Neural crest cell (in vitro differentiated cells): ENCODE measurements around the gene MAST4. TPM values are rescaled to one million over a fixed set of nuclear protein-coding genes. Genes with fewer than 3 reads are reported as not detected.

ENCODE experiments used
- DNase-seq: peaks from one replicate; pipeline ENCODE4 v3.0.0; 2021; ENCODE audit warnings: low read depth, mixed read lengths, low spot score
- H3K27ac Mint-ChIP-seq: one replicate; pipeline ENCODE4 v1.8.0; 2021; ENCODE audit warnings: mild to moderate bottlenecking, mixed read lengths; ENCODE audit not compliant: unreplicated experiment
- H3K27me3 Mint-ChIP-seq: 2 replicates; pipeline ENCODE4 v1.8.0; 2021; ENCODE audit warnings: low read depth, mild to moderate bottlenecking, mixed read lengths
- H3K36me3 Mint-ChIP-seq: 2 replicates; pipeline ENCODE4 v1.8.0; 2021; ENCODE audit warnings: low read depth, mild to moderate bottlenecking, mixed read lengths
- H3K4me1 Mint-ChIP-seq: 2 replicates; pipeline ENCODE4 v1.8.0; 2021; ENCODE audit warnings: mixed read lengths
- H3K4me3 Mint-ChIP-seq: one replicate; pipeline ENCODE4 v1.8.0; 2021; ENCODE audit warnings: mild to moderate bottlenecking, mixed read lengths
- H3K9me3 Mint-ChIP-seq: 2 replicates; pipeline ENCODE4 v1.8.0; 2021; ENCODE audit warnings: mixed read lengths
- CTCF ChIP-seq: fragments of 200-600 bp; sonication (generic); conservative IDR thresholded peaks from 2 replicates; pipeline ENCODE4 v1.5.0; 2021; ENCODE audit warnings: antibody characterized with exemption, mild to moderate bottlenecking
- total RNA-seq: library from RNA; stranded (reverse); gene quantifications from 2 replicates; pipeline ENCODE4 v1.2.1, GENCODE V29; 2021

The MAST4 gene
- total RNA-seq, 1 donor from 2014 or later = 7.3 TPM

GRCh38 chr5:66737096-66737495, 140.9 kb downstream of the MAST4 start:
- Mint-ChIP-seq H3K9me3 (no peaks in the 10 kb centered on the region), H3K27me3 (no peaks in the 10 kb centered on the region), H3K36me3 (no peaks in the 10 kb centered on the region), H3K4me1 (peaks cover 13% of the 10 kb centered on the region), H3K27ac (no peak overlapping the region), H3K4me3 (no peak overlapping the region)
- no peak for DNase-seq
- TF ChIP-seq CTCF = no peak

GRCh38 chr5:66738136-66738535, 141.9 kb downstream of the MAST4 start:
- no peaks in the 10 kb centered on the region for H3K27me3 Mint-ChIP-seq
- no peak overlapping the region for H3K4me3 Mint-ChIP-seq
- no peak overlapping the region for H3K27ac Mint-ChIP-seq
- no peaks in the 10 kb centered on the region for H3K36me3 Mint-ChIP-seq
- H3K4me1 Mint-ChIP-seq = peaks cover 13% of the 10 kb centered on the region
- no peaks in the 10 kb centered on the region for H3K9me3 Mint-ChIP-seq
- no peak for TF ChIP-seq CTCF
- DNase-seq = no peak

- no peak for DNase-seq
- peaks cover 13% of the 10 kb centered on the region for H3K4me1 Mint-ChIP-seq
- H3K27me3 Mint-ChIP-seq = no peaks in the 10 kb centered on the region
- H3K27ac Mint-ChIP-seq = no peak overlapping the region
- H3K9me3 Mint-ChIP-seq = no peaks in the 10 kb centered on the region
- no peak for TF ChIP-seq CTCF
- H3K36me3 Mint-ChIP-seq = no peaks in the 10 kb centered on the region
- H3K4me3 Mint-ChIP-seq = no peak overlapping the region
These were observed 142.8 kb downstream of the MAST4 start for GRCh38 chr5:66739021-66739420.

GRCh38 chr5:66739951-66740350, 143.8 kb downstream of the MAST4 start:
- Mint-ChIP-seq H3K4me1 (peaks cover 13% of the 10 kb centered on the region), H3K36me3 (no peaks in the 10 kb centered on the region), H3K27me3 (no peaks in the 10 kb centered on the region), H3K9me3 (peaks cover 2% of the 10 kb centered on the region), H3K4me3 (no peak overlapping the region), H3K27ac (peak overlapping the region; percentile 45)
- no peak for TF ChIP-seq CTCF
- DNase-seq = no peak

- no peak overlapping the region for H3K27ac Mint-ChIP-seq
- no peak for TF ChIP-seq CTCF
These were observed 145.2 kb downstream of the MAST4 start for GRCh38 chr5:66741394-66741793.

More at GRCh38 chr5:66741394-66741793, 145.2 kb downstream of the MAST4 start:
- H3K27me3 Mint-ChIP-seq = no peaks in the 10 kb centered on the region
- H3K4me3 Mint-ChIP-seq = no peak overlapping the region
- peaks cover 13% of the 10 kb centered on the region for H3K4me1 Mint-ChIP-seq
- H3K36me3 Mint-ChIP-seq = no peaks in the 10 kb centered on the region
- DNase-seq = no peak
- peaks cover 6% of the 10 kb centered on the region for H3K9me3 Mint-ChIP-seq
